ENCODE results near the gene PDCD4. TPM values are rescaled to one million over a fixed set of nuclear protein-coding genes. Genes with fewer than 3 reads are reported as not detected.

Gene PDCD4
- total and polyA plus RNA-seq, 2 of the 13 experiments (the other 11 are each of a cell fraction or from before 2014, with no cell fraction given), result 22.8 to 56.2 TPM

DNA sequence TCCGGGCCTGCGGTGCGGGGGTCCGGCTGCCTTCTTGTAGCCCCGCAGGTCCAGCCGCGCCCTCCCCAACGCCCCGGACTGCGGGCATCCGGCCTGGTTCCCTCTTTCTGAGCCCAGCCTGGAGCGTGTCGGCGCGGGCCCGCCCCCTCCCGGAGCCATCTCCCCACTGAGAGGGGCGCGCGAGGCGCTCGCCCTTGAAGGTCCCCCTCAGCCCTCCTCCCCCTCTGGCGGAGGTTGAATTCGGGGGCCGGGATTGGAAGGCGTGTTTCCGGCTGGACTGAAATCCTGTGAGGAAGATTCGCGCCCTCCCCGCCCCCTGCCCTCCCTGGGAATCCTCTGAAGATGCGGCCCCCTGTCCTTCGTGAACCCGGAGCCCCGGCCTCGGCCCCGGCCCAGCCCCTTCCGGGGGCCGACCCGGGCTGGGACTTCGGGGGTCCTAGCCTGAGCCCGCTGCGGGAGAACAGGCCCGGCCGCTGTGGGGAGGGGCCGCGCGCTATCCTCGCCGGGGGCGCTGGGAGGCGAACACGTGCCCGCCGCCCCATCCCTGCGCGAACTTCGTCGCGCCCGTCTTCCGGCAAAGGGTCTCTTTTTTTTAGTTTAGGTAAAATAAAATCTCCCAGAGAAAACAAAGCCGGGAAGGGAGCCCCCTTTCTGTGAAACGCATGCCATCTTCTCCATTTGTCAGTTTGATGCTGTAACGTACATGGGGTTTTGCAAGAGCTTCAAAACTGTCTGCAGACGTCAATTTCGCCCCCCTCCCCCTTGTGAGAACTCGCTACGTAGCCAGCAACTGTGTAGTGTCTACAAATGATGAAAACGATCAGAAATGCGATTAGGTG is 636 bp downstream of the PDCD4 start (continued):
- TF ChIP-seq, protein P1, sequence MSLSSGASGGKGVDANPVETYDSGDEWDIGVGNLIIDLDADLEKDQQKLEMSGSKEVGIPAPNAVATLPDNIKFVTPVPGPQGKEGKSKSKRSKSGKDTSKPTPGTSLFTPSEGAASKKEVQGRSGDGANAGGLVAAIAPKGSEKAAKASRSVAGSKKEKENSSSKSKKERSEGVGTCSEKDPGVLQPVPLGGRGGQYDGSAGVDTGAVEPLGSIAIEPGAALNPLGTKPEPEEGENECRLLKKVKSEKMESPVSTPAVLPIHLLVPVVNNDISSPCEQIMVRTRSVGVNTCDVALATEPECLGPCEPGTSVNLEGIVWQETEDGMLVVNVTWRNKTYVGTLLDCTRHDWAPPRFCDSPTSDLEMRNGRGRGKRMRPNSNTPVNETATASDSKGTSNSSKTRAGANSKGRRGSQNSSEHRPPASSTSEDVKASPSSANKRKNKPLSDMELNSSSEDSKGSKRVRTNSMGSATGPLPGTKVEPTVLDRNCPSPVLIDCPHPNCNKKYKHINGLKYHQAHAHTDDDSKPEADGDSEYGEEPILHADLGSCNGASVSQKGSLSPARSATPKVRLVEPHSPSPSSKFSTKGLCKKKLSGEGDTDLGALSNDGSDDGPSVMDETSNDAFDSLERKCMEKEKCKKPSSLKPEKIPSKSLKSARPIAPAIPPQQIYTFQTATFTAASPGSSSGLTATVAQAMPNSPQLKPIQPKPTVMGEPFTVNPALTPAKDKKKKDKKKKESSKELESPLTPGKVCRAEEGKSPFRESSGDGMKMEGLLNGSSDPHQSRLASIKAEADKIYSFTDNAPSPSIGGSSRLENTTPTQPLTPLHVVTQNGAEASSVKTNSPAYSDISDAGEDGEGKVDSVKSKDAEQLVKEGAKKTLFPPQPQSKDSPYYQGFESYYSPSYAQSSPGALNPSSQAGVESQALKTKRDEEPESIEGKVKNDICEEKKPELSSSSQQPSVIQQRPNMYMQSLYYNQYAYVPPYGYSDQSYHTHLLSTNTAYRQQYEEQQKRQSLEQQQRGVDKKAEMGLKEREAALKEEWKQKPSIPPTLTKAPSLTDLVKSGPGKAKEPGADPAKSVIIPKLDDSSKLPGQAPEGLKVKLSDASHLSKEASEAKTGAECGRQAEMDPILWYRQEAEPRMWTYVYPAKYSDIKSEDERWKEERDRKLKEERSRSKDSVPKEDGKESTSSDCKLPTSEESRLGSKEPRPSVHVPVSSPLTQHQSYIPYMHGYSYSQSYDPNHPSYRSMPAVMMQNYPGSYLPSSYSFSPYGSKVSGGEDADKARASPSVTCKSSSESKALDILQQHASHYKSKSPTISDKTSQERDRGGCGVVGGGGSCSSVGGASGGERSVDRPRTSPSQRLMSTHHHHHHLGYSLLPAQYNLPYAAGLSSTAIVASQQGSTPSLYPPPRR (CRISPR knock-in tag; IDR thresholded peaks at IDR 0.05; ENCODE audit: borderline replicate concordance), result no peak
- TF ChIP-seq ZNF230 (CRISPR knock-in tag; IDR thresholded peaks at IDR 0.05), result peak; percentile 93
- TF ChIP-seq SRY (CRISPR knock-in tag; IDR thresholded peaks at IDR 0.05), result peak; percentile 62; the same call in 1 of the 2 replicates
- TF ChIP-seq ZNF614 (CRISPR knock-in tag; IDR thresholded peaks at IDR 0.05; ENCODE audit: borderline replicate concordance), result no peak; the same call in 1 of the 2 replicates
- peak; percentile 46; the same call in 1 of the 2 replicates for TF ChIP-seq ZNF746 (CRISPR knock-in tag; IDR thresholded peaks at IDR 0.05)
- TF ChIP-seq CHD2 (IDR thresholded peaks at IDR 0.05; ENCODE audit: low read depth, low read length), result no peak
- 0 out of 2 replicates have a peak, but pooled peaks have one; percentile 64 for TF ChIP-seq ZNF670 (CRISPR knock-in tag; IDR thresholded peaks at IDR 0.05; ENCODE audit: borderline replicate concordance)
- no peak for TF ChIP-seq TBL1XR1 (IDR thresholded peaks at IDR 0.05; ENCODE audit: borderline replicate concordance, low read length, partially characterized antibody)
- no peak for TF ChIP-seq ZNF496 (CRISPR knock-in tag; IDR thresholded peaks at IDR 0.05; ENCODE audit: insufficient replicate concordance)
- TF ChIP-seq, protein P2, sequence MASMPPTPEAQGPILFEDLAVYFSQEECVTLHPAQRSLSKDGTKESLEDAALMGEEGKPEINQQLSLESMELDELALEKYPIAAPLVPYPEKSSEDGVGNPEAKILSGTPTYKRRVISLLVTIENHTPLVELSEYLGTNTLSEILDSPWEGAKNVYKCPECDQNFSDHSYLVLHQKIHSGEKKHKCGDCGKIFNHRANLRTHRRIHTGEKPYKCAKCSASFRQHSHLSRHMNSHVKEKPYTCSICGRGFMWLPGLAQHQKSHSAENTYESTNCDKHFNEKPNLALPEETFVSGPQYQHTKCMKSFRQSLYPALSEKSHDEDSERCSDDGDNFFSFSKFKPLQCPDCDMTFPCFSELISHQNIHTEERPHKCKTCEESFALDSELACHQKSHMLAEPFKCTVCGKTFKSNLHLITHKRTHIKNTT (CRISPR knock-in tag; IDR thresholded peaks at IDR 0.05), result no peak
- TF ChIP-seq KLF13 (CRISPR knock-in tag; IDR thresholded peaks at IDR 0.05), result no peak
- TF ChIP-seq, protein P3, sequence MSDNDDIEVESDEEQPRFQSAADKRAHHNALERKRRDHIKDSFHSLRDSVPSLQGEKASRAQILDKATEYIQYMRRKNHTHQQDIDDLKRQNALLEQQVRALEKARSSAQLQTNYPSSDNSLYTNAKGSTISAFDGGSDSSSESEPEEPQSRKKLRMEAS (IDR thresholded peaks at IDR 0.05), result peak; percentile 93
- TF ChIP-seq, protein P4, sequence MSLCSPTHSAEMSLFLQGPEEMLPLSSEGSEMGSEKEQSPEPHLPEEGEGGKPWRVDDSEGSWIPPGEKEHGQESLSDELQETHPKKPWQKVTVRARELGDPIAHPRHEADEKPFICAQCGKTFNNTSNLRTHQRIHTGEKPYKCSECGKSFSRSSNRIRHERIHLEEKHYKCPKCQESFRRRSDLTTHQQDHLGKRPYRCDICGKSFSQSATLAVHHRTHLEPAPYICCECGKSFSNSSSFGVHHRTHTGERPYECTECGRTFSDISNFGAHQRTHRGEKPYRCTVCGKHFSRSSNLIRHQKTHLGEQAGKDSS (CRISPR knock-in tag; IDR thresholded peaks at IDR 0.05; ENCODE audit: borderline replicate concordance, low read depth), result no peak; the same call in 1 of the 2 replicates
- 0 out of 2 replicates have a peak, but pooled peaks have one; percentile 33 for TF ChIP-seq JUND (CRISPR knock-in tag; IDR thresholded peaks at IDR 0.05)
- peak; percentile 88 for TF ChIP-seq MYC (CRISPR knock-in tag; IDR thresholded peaks at IDR 0.05; ENCODE audit: borderline replicate concordance)
- peak; percentile 89 for TF ChIP-seq ZNF816 (CRISPR knock-in tag; IDR thresholded peaks at IDR 0.05; ENCODE audit: borderline replicate concordance)
- TF ChIP-seq, protein P5, sequence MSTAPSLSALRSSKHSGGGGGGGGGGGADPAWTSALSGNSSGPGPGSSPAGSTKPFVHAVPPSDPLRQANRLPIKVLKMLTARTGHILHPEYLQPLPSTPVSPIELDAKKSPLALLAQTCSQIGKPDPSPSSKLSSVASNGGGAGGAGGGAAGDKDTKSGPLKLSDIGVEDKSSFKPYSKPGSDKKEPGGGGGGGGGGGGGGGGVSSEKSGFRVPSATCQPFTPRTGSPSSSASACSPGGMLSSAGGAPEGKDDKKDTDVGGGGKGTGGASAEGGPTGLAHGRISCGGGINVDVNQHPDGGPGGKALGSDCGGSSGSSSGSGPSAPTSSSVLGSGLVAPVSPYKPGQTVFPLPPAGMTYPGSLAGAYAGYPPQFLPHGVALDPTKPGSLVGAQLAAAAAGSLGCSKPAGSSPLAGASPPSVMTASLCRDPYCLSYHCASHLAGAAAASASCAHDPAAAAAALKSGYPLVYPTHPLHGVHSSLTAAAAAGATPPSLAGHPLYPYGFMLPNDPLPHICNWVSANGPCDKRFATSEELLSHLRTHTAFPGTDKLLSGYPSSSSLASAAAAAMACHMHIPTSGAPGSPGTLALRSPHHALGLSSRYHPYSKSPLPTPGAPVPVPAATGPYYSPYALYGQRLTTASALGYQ (CRISPR knock-in tag; IDR thresholded peaks at IDR 0.05), result peak; percentile 69; the same call in 1 of the 2 replicates
- 0 out of 2 replicates have a peak, but pooled peaks have one; percentile 12 for TF ChIP-seq HMG20B (CRISPR knock-in tag; conservative IDR thresholded peaks at IDR 0.05)
